ENCODE data around the gene HOXB3.

DNA sequence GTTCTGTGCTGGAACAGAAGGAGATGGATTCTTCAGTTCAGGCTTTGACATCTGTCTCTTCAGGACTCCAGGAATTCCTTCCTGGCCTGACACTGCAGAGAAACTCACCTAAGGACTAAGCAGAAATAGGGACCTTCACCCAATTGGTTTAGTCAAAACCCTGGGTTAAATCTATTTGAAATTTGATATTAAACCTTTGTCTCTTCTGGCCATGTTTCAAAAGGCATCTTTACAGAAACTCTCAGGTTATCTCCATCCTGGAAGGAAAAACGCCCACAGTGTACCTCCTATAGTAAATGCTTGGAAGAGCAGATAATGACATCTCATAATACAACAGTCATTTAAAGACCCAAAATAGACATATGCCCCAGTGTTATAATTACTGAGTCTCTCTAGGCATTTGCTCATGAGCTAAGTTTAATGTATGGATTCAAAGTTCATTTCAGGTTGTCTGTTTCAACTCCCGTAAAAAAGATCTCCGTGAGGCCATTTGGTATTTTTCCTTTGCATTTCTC, 6.3 kb downstream of the HOXB3 start:
- TF ChIP-seq, protein P1, sequence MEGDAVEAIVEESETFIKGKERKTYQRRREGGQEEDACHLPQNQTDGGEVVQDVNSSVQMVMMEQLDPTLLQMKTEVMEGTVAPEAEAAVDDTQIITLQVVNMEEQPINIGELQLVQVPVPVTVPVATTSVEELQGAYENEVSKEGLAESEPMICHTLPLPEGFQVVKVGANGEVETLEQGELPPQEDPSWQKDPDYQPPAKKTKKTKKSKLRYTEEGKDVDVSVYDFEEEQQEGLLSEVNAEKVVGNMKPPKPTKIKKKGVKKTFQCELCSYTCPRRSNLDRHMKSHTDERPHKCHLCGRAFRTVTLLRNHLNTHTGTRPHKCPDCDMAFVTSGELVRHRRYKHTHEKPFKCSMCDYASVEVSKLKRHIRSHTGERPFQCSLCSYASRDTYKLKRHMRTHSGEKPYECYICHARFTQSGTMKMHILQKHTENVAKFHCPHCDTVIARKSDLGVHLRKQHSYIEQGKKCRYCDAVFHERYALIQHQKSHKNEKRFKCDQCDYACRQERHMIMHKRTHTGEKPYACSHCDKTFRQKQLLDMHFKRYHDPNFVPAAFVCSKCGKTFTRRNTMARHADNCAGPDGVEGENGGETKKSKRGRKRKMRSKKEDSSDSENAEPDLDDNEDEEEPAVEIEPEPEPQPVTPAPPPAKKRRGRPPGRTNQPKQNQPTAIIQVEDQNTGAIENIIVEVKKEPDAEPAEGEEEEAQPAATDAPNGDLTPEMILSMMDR (IDR thresholded peaks at IDR 0.05): no peak
- no peak for TF ChIP-seq TCF12 (IDR thresholded peaks at IDR 0.05)
- TF ChIP-seq JUND (IDR thresholded peaks at IDR 0.05): no peak
- no peak for TF ChIP-seq RXRA (IDR thresholded peaks at IDR 0.05; ENCODE audit: borderline replicate concordance, low read depth)
- no peak for TF ChIP-seq POLR2AphosphoS5 (IDR thresholded peaks at IDR 0.05; ENCODE audit: low read depth, low read length)
- no peak for TF ChIP-seq MEF2A (IDR thresholded peaks at IDR 0.05; ENCODE audit: borderline replicate concordance, low read depth)
- TF ChIP-seq, protein P2, sequence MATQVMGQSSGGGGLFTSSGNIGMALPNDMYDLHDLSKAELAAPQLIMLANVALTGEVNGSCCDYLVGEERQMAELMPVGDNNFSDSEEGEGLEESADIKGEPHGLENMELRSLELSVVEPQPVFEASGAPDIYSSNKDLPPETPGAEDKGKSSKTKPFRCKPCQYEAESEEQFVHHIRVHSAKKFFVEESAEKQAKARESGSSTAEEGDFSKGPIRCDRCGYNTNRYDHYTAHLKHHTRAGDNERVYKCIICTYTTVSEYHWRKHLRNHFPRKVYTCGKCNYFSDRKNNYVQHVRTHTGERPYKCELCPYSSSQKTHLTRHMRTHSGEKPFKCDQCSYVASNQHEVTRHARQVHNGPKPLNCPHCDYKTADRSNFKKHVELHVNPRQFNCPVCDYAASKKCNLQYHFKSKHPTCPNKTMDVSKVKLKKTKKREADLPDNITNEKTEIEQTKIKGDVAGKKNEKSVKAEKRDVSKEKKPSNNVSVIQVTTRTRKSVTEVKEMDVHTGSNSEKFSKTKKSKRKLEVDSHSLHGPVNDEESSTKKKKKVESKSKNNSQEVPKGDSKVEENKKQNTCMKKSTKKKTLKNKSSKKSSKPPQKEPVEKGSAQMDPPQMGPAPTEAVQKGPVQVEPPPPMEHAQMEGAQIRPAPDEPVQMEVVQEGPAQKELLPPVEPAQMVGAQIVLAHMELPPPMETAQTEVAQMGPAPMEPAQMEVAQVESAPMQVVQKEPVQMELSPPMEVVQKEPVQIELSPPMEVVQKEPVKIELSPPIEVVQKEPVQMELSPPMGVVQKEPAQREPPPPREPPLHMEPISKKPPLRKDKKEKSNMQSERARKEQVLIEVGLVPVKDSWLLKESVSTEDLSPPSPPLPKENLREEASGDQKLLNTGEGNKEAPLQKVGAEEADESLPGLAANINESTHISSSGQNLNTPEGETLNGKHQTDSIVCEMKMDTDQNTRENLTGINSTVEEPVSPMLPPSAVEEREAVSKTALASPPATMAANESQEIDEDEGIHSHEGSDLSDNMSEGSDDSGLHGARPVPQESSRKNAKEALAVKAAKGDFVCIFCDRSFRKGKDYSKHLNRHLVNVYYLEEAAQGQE (IDR thresholded peaks at IDR 0.05; ENCODE audit: low read depth, low read length): no peak
- no peak for TF ChIP-seq EZH2phosphoT487 (IDR thresholded peaks at IDR 0.05; ENCODE audit: borderline replicate concordance, low read depth)
- no peak for TF ChIP-seq EP300 (IDR thresholded peaks at IDR 0.05; ENCODE audit: borderline replicate concordance in 1 of 2, low read depth in 1 of 2, low read length in 1 of 2)
- TF ChIP-seq, protein P3, sequence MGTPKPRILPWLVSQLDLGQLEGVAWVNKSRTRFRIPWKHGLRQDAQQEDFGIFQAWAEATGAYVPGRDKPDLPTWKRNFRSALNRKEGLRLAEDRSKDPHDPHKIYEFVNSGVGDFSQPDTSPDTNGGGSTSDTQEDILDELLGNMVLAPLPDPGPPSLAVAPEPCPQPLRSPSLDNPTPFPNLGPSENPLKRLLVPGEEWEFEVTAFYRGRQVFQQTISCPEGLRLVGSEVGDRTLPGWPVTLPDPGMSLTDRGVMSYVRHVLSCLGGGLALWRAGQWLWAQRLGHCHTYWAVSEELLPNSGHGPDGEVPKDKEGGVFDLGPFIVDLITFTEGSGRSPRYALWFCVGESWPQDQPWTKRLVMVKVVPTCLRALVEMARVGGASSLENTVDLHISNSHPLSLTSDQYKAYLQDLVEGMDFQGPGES (IDR thresholded peaks at IDR 0.05; ENCODE audit: low read depth, low read length): no peak
- TF ChIP-seq YY1 (IDR thresholded peaks at IDR 0.05; ENCODE audit: low read depth): no peak
- TF ChIP-seq, protein P4, sequence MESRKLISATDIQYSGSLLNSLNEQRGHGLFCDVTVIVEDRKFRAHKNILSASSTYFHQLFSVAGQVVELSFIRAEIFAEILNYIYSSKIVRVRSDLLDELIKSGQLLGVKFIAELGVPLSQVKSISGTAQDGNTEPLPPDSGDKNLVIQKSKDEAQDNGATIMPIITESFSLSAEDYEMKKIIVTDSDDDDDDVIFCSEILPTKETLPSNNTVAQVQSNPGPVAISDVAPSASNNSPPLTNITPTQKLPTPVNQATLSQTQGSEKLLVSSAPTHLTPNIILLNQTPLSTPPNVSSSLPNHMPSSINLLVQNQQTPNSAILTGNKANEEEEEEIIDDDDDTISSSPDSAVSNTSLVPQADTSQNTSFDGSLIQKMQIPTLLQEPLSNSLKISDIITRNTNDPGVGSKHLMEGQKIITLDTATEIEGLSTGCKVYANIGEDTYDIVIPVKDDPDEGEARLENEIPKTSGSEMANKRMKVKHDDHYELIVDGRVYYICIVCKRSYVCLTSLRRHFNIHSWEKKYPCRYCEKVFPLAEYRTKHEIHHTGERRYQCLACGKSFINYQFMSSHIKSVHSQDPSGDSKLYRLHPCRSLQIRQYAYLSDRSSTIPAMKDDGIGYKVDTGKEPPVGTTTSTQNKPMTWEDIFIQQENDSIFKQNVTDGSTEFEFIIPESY (IDR thresholded peaks at IDR 0.05; ENCODE audit: borderline replicate concordance, low read depth): no peak
